NCI-H146 treated with DMSO at 0.1 percent for 48 hours (cell line): ENCODE data around the gene KCNQ1.
"Not testable (repeated sequence)": the region's sequence is repeated elsewhere in the genome, so short reads cannot be mapped to it uniquely, and the experiment has no call there.

Experiments used
- DNase-seq: peaks from one replicate; lab custom pipeline; 2025; ENCODE audit not compliant: unreplicated experiment; lab: John Stamatoyannopoulos, UW

Gene KCNQ1

GRCh38 chr11:2631161-2631560, 186.4 kb downstream of the KCNQ1 start:
- DNase-seq: no peak

GRCh38 chr11:2639763-2640162, 195.0 kb downstream of the KCNQ1 start:
- not testable (repeated sequence) for DNase-seq

GRCh38 chr11:2641623-2642022, 196.8 kb downstream of the KCNQ1 start:
- no peak for DNase-seq

GRCh38 chr11:2643746-2644145, 198.9 kb downstream of the KCNQ1 start:
- DNase-seq: no peak

- no peak for DNase-seq
Observed at GRCh38 chr11:2644844-2645778, 200.3 kb downstream of the KCNQ1 start.

- DNase-seq: no peak
Observed at GRCh38 chr11:2645779-2646118, 200.9 kb downstream of the KCNQ1 start.

- DNase-seq: no peak
Observed at GRCh38 chr11:2647167-2647566, 202.4 kb downstream of the KCNQ1 start.

GRCh38 chr11:2647953-2648352, 203.1 kb downstream of the KCNQ1 start:
- no peak for DNase-seq

- no peak for DNase-seq
Observed at GRCh38 chr11:2649400-2649799, 204.6 kb downstream of the KCNQ1 start.

GRCh38 chr11:2649848-2650247, 205.0 kb downstream of the KCNQ1 start:
- DNase-seq: no peak

- DNase-seq: no peak
Observed at GRCh38 chr11:2650343-2650867, 205.6 kb downstream of the KCNQ1 start.

GRCh38 chr11:2651054-2651617, 206.3 kb downstream of the KCNQ1 start:
- no peak for DNase-seq

- DNase-seq: no peak
Observed at GRCh38 chr11:2651826-2652271, 207.0 kb downstream of the KCNQ1 start.

GRCh38 chr11:2652333-2653197, 207.8 kb downstream of the KCNQ1 start:
- DNase-seq: no peak

GRCh38 chr11:2653198-2653551, 208.4 kb downstream of the KCNQ1 start:
- DNase-seq: no peak

GRCh38 chr11:2653930-2654739, 209.3 kb downstream of the KCNQ1 start:
- no peak for DNase-seq

- no peak for DNase-seq
Observed at GRCh38 chr11:2655016-2655719, 210.4 kb downstream of the KCNQ1 start.

- DNase-seq: no peak
Observed at GRCh38 chr11:2655834-2656622, 211.2 kb downstream of the KCNQ1 start.

GRCh38 chr11:2656859-2657258, 212.1 kb downstream of the KCNQ1 start:
- DNase-seq: no peak
